Neural progenitor cell (in vitro differentiated cells): ENCODE data around the gene NTHL1. TPM values are rescaled to one million over a fixed set of nuclear protein-coding genes. Genes with fewer than 3 reads are reported as not detected.
A peak's percentile ranks its signal among the peaks of the same experiment; 100 is the strongest.

Experiments
- DNase-seq: peaks from one replicate; pipeline ENCODE4 v3.0.0-alpha.2; 2016; ENCODE audit warnings: low spot score
- H2AFZ ChIP-seq: fragments of 200-600 bp; sonication (generic); replicated peaks from 2 replicates; pipeline ENCODE4 v1.6.1; 2016; ENCODE audit warnings: antibody characterized with exemption
- H3F3A ChIP-seq: fragments of 200-600 bp; sonication (generic); 2 replicates; pipeline ENCODE4 v1.6.1; 2016; ENCODE audit warnings: antibody characterized with exemption, low read depth
- H3K27ac ChIP-seq: fragments of 200-600 bp; sonication (generic); 2 replicates; pipeline ENCODE4 v1.5.1; 2016; ENCODE audit warnings: mild to moderate bottlenecking
- H3K27me3 ChIP-seq: fragments of 200-600 bp; sonication (generic); 2 replicates; pipeline ENCODE4 v1.6.1; 2016; ENCODE audit warnings: mild to moderate bottlenecking, moderate library complexity
- H3K36me3 ChIP-seq: fragments of 200-600 bp; sonication (generic); 2 replicates; pipeline ENCODE4 v1.5.1; 2016
- H3K4me1 ChIP-seq: fragments of 200-600 bp; sonication (generic); 2 replicates; pipeline ENCODE4 v1.6.1; 2016; ENCODE audit warnings: mixed run types
- H3K4me2 ChIP-seq: fragments of 200-600 bp; sonication (generic); 2 replicates; pipeline ENCODE4 v1.6.1; 2016
- H3K4me3 ChIP-seq: fragments of 200-600 bp; sonication (generic); 2 replicates; pipeline ENCODE4 v1.5.1; 2016
- H3K79me2 ChIP-seq: fragments of 200-600 bp; sonication (generic); 2 replicates; pipeline ENCODE4 v1.6.1; 2016; ENCODE audit warnings: low read depth
- H3K9ac ChIP-seq: fragments of 200-600 bp; sonication (generic); 2 replicates; pipeline ENCODE4 v1.6.1; 2016
- H3K9me3 ChIP-seq: fragments of 200-600 bp; sonication (generic); 2 replicates; pipeline ENCODE4 v1.5.1; 2016; ENCODE audit warnings: low read depth
- H4K20me1 ChIP-seq: fragments of 200-600 bp; sonication (generic); 2 replicates; pipeline ENCODE4 v1.6.1; 2016; ENCODE audit warnings: low read depth
- H3K27ac Mint-ChIP-seq: 3 replicates; pipeline ENCODE4 v1.8.0; 2021; ENCODE audit warnings: mixed read lengths
- H3K27me3 Mint-ChIP-seq: 2 replicates; pipeline ENCODE4 v1.8.0; 2022; ENCODE audit warnings: low read depth, mild to moderate bottlenecking, inconsistent platforms, moderate library complexity, mixed read lengths; ENCODE audit not compliant: insufficient read depth
- H3K36me3 Mint-ChIP-seq: 3 replicates; pipeline ENCODE4 v1.8.0; 2021; ENCODE audit warnings: mixed read lengths
- H3K4me1 Mint-ChIP-seq: 3 replicates; pipeline ENCODE4 v1.8.0; 2021; ENCODE audit warnings: mixed read lengths
- H3K4me3 Mint-ChIP-seq: 3 replicates; pipeline ENCODE4 v1.8.0; 2021; ENCODE audit warnings: mild to moderate bottlenecking, moderate library complexity, mixed read lengths
- H3K9me3 Mint-ChIP-seq: 3 replicates; pipeline ENCODE4 v1.8.0; 2020; ENCODE audit warnings: mixed read lengths
- EZH2 ChIP-seq: fragments of 200-600 bp; sonication (generic); IDR thresholded peaks from 2 replicates; pipeline ENCODE4 v1.6.1; 2017; ENCODE audit warnings: antibody characterized with exemption, mild to moderate bottlenecking, moderate library complexity
- EZH2phosphoT487 ChIP-seq: fragments of 200-600 bp; sonication (generic); IDR thresholded peaks from 2 replicates; pipeline ENCODE4 v1.6.1; 2017; ENCODE audit warnings: antibody characterized with exemption
- total RNA-seq: library from RNA; depleted of rRNA; stranded (reverse); fragments of >200 nt; gene quantifications from 2 replicates; pipeline ENCODE4 v1.2.3, GENCODE V29; 2015; ENCODE audit warnings: low replicate concordance
- TF ChIP-seq, protein P1 (sequence below): fragments of 200-600 bp; sonication (generic); IDR thresholded peaks from 2 replicates; pipeline ENCODE4 v1.5.1; 2017; ENCODE audit warnings: antibody characterized with exemption, mild to moderate bottlenecking

NTHL1 gene
- total RNA-seq, 1 donor from 2014 or later, result 26.3 TPM

- DNase-seq, result no peak
- H3K79me2 ChIP-seq, result no peaks in the 10 kb centered on the region
- no peak for TF ChIP-seq EZH2
- TF ChIP-seq EZH2phosphoT487, result no peak
- TF ChIP-seq, protein P1, sequence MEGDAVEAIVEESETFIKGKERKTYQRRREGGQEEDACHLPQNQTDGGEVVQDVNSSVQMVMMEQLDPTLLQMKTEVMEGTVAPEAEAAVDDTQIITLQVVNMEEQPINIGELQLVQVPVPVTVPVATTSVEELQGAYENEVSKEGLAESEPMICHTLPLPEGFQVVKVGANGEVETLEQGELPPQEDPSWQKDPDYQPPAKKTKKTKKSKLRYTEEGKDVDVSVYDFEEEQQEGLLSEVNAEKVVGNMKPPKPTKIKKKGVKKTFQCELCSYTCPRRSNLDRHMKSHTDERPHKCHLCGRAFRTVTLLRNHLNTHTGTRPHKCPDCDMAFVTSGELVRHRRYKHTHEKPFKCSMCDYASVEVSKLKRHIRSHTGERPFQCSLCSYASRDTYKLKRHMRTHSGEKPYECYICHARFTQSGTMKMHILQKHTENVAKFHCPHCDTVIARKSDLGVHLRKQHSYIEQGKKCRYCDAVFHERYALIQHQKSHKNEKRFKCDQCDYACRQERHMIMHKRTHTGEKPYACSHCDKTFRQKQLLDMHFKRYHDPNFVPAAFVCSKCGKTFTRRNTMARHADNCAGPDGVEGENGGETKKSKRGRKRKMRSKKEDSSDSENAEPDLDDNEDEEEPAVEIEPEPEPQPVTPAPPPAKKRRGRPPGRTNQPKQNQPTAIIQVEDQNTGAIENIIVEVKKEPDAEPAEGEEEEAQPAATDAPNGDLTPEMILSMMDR, result no peak
- no peaks in the 10 kb centered on the region for H3K27me3 ChIP-seq
- Mint-ChIP-seq H3K4me3 (peak overlapping the region; percentile 38), H3K4me1 (peaks cover 3% of the 10 kb centered on the region), H3K36me3 (peaks cover 3% of the 10 kb centered on the region), H3K27ac (no peak overlapping the region), H3K27me3 (peaks cover 11% of the 10 kb centered on the region), H3K9me3 (no peaks in the 10 kb centered on the region)
- peaks cover 42% of the 10 kb centered on the region for H4K20me1 ChIP-seq
- no peak overlapping the region for H2AFZ ChIP-seq
- no peak overlapping the region for H3K9ac ChIP-seq
- H3K4me3 ChIP-seq, result no peak overlapping the region
- H3K4me1 ChIP-seq, result peaks cover 11% of the 10 kb centered on the region
- H3K27ac ChIP-seq, result no peak overlapping the region
- H3K9me3 ChIP-seq, result no peaks in the 10 kb centered on the region
- H3K36me3 ChIP-seq, result no peaks in the 10 kb centered on the region
- peaks cover 19% of the 10 kb centered on the region for H3F3A ChIP-seq
- no peak overlapping the region for H3K4me2 ChIP-seq
These were observed 42.8 kb upstream of the NTHL1 start for GRCh38 chr16:2090481-2090776.

DNA sequence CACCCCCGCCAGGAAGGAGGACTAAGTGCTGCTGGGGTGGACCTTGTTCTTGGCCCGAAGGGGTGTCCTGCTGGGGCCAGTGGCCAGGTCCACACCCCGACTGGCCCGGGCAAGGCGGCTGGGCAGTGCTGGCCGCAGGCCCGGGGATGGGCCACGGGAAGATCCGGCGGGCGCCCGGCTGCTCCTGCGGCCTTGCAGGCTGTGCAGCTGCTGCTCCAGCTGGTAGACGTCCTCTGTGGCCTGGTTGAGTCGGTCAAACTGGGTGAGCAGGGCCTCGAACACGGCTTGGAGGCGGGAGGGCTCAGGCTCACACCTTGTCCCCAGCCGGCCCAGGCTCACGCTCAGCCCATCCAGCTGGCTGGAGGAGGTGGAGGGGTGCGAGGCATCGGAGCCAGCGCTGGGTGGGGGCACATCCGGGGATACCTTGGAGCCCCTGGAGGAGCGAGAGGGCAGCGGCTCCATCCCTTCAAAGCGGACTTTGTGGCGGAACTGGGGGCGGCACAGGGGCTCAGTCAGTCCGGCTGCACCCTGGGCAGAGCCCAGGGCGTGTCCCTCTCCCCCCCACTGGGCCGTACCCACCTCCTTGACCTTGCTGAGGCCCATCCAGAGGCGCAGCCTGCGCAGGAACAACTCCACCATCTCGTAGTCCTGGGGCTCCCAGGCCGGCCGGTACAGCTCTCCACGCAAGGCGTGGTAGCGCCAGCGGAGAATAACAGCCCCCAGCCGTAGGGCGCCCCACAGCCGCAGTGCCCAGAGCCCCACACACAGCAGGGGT, 42.3 kb upstream of the NTHL1 start:
- no peak overlapping the region for H3K4me3 Mint-ChIP-seq
- Histone ChIP-seq H3K27me3 (no peaks in the 10 kb centered on the region), H3K79me2 (no peaks in the 10 kb centered on the region), H3K27ac (no peak overlapping the region), H3K4me1 (peaks cover 11% of the 10 kb centered on the region), H3F3A (peaks cover 19% of the 10 kb centered on the region), H3K36me3 (no peaks in the 10 kb centered on the region), H2AFZ (no peak overlapping the region), H3K4me3 (no peak overlapping the region), H3K4me2 (no peak overlapping the region), H4K20me1 (peaks cover 42% of the 10 kb centered on the region), H3K9ac (no peak overlapping the region), H3K9me3 (no peaks in the 10 kb centered on the region)
- TF ChIP-seq EZH2, result no peak
- TF ChIP-seq, protein P1, result no peak
- no peak for TF ChIP-seq EZH2phosphoT487
- H3K36me3 Mint-ChIP-seq, result peaks cover 3% of the 10 kb centered on the region
- DNase-seq, result no peak
- H3K4me1 Mint-ChIP-seq, result peaks cover 3% of the 10 kb centered on the region
- H3K27ac Mint-ChIP-seq, result no peak overlapping the region
- H3K27me3 Mint-ChIP-seq, result peaks cover 11% of the 10 kb centered on the region
- no peaks in the 10 kb centered on the region for H3K9me3 Mint-ChIP-seq

- no peaks in the 10 kb centered on the region for H3K9me3 Mint-ChIP-seq
- peak overlapping the region; percentile 33 for H3K4me3 Mint-ChIP-seq
- H2AFZ ChIP-seq, result no peak overlapping the region
- H3K27ac Mint-ChIP-seq, result no peak overlapping the region
- H3K4me3 ChIP-seq, result no peak overlapping the region
- no peaks in the 10 kb centered on the region for H3K36me3 ChIP-seq
- H3K4me1 ChIP-seq, result peaks cover 11% of the 10 kb centered on the region
- TF ChIP-seq, protein P1, result no peak
- TF ChIP-seq EZH2, result no peak
- no peak for TF ChIP-seq EZH2phosphoT487
- H4K20me1 ChIP-seq, result peaks cover 48% of the 10 kb centered on the region
- H3K27me3 Mint-ChIP-seq, result peaks cover 8% of the 10 kb centered on the region
- DNase-seq, result no peak
- H3K4me2 ChIP-seq, result no peak overlapping the region
- H3K4me1 Mint-ChIP-seq, result peaks cover 3% of the 10 kb centered on the region
- H3K27ac ChIP-seq, result no peak overlapping the region
- H3K36me3 Mint-ChIP-seq, result peaks cover 3% of the 10 kb centered on the region
- H3K27me3 ChIP-seq, result no peaks in the 10 kb centered on the region
- peaks cover 19% of the 10 kb centered on the region for H3F3A ChIP-seq
- no peaks in the 10 kb centered on the region for H3K79me2 ChIP-seq
- no peak overlapping the region for H3K9ac ChIP-seq
- H3K9me3 ChIP-seq, result no peaks in the 10 kb centered on the region
These were observed 41.2 kb upstream of the NTHL1 start for GRCh38 chr16:2088759-2089358.
